Activated B cell treated with CpG ODN at 0.5 μM for 24 hours (primary cell): ENCODE measurements around the gene TM9SF3. TPM values are rescaled to one million over a fixed set of nuclear protein-coding genes. Genes with fewer than 3 reads are reported as not detected.

Experiments
- ATAC-seq: fragments of 200-7000 bp; cut with Tn5 transposase; one replicate; pipeline ENCODE4 v1.10.0; 2021; ENCODE audit warnings: low read depth, mild to moderate bottlenecking, moderate library complexity
- CTCF ChIA-PET: fragments of 350-600 bp; sonication (Branson Sonifier 250); formaldehyde crosslinking; loops from one replicate; lab custom pipeline; 2021; ENCODE audit warnings: antibody characterized with exemption; lab: Charles Lee
- POLR2A ChIA-PET: fragments of 350-600 bp; sonication (Branson Sonifier 250); formaldehyde crosslinking; loops from one replicate; lab custom pipeline; 2021; ENCODE audit warnings: antibody characterized with exemption; lab: Charles Lee
- DNase-seq: peaks from one replicate; pipeline ENCODE4 v3.0.0; 2022
- H3K27ac Mint-ChIP-seq: one replicate; pipeline ENCODE4 v1.8.0; 2020; ENCODE audit warnings: mixed read lengths
- H3K27me3 Mint-ChIP-seq: one replicate; pipeline ENCODE4 v1.8.0; 2021; ENCODE audit warnings: mixed read lengths
- H3K36me3 Mint-ChIP-seq: one replicate; pipeline ENCODE4 v1.8.0; 2021; ENCODE audit warnings: low read depth, mixed read lengths
- H3K4me1 Mint-ChIP-seq: one replicate; pipeline ENCODE4 v1.8.0; 2021; ENCODE audit warnings: mixed read lengths
- H3K4me3 Mint-ChIP-seq: one replicate; pipeline ENCODE4 v1.8.0; 2020; ENCODE audit warnings: mild to moderate bottlenecking, mixed read lengths
- H3K9me3 Mint-ChIP-seq: one replicate; pipeline ENCODE4 v1.8.0; 2020; ENCODE audit warnings: mixed read lengths
- CTCF ChIP-seq: fragments of 200-600 bp; IDR thresholded peaks from one replicate; pipeline ENCODE4 v1.8.0; 2022; ENCODE audit warnings: antibody characterized with exemption, mild to moderate bottlenecking
- intact Hi-C: fragments of 100-400 bp; cut with micrococcal nuclease; formaldehyde crosslinking; loops from one replicate; pipeline ENCODE4 v1.15.1; 2024
- total RNA-seq: library from RNA; stranded (reverse); gene quantifications from 2 replicates; pipeline ENCODE4 v1.2.3, GENCODE V29; 2022

TM9SF3 gene
- total RNA-seq, 1 donor from 2014 or later: 61.7 TPM

- Mint-ChIP-seq H3K27me3 (no peaks in the 10 kb centered on the region), H3K4me3 (no peak overlapping the region), H3K27ac (no peak overlapping the region), H3K4me1 (no peaks in the 10 kb centered on the region), H3K36me3 (peaks cover 70% of the 10 kb centered on the region), H3K9me3 (no peaks in the 10 kb centered on the region)
- intact Hi-C loops: no loop called here
- CTCF ChIA-PET: no interaction called here
- POLR2A ChIA-PET: no interaction called here
- ATAC-seq: no peak
- no peak for TF ChIP-seq CTCF
- no peak for DNase-seq
Observed at GRCh38 chr10:96541921-96542320, 44.9 kb downstream of the TM9SF3 start.

- Mint-ChIP-seq H3K36me3 (peaks cover 54% of the 10 kb centered on the region), H3K4me1 (peaks cover 14% of the 10 kb centered on the region), H3K27ac (no peak overlapping the region), H3K27me3 (no peaks in the 10 kb centered on the region), H3K4me3 (no peak overlapping the region), H3K9me3 (no peaks in the 10 kb centered on the region)
- no peak for TF ChIP-seq CTCF
- ATAC-seq (no peak), DNase-seq (no peak)
- ChIA-PET CTCF (no interaction called here), POLR2A (interaction anchor here (0.6 kb wide), 1 partner anchor 437 kb away, joined by 3 read pairs; no protein-coding TSS in a partner anchor)
- intact Hi-C loops: no loop called here
Observed at GRCh38 chr10:96540240-96540639, 46.6 kb downstream of the TM9SF3 start.

- peaks cover 14% of the 10 kb centered on the region for H3K4me1 Mint-ChIP-seq
- POLR2A ChIA-PET: no interaction called here
- TF ChIP-seq CTCF: no peak
- no peak overlapping the region for H3K4me3 Mint-ChIP-seq
- no peaks in the 10 kb centered on the region for H3K27me3 Mint-ChIP-seq
- CTCF ChIA-PET: no interaction called here
- ATAC-seq: no peak
- no peak overlapping the region for H3K27ac Mint-ChIP-seq
- no peaks in the 10 kb centered on the region for H3K9me3 Mint-ChIP-seq
- H3K36me3 Mint-ChIP-seq: peaks cover 53% of the 10 kb centered on the region
- intact Hi-C loops: no loop called here
- no peak for DNase-seq
Observed at GRCh38 chr10:96538683-96539082, 48.1 kb downstream of the TM9SF3 start.

GRCh38 chr10:96536129-96536528 is 50.7 kb downstream of the TM9SF3 start:
- POLR2A ChIA-PET: no interaction called here
- CTCF ChIA-PET: no interaction called here
- Mint-ChIP-seq H3K27ac (no peak overlapping the region), H3K4me3 (no peak overlapping the region), H3K9me3 (no peaks in the 10 kb centered on the region), H3K27me3 (no peaks in the 10 kb centered on the region), H3K4me1 (peaks cover 14% of the 10 kb centered on the region), H3K36me3 (peaks cover 55% of the 10 kb centered on the region)
- intact Hi-C loops: no loop called here
- TF ChIP-seq CTCF: no peak
- ATAC-seq (no peak), DNase-seq (no peak)

GRCh38 chr10:96532523-96532922 is 54.3 kb downstream of the TM9SF3 start:
- ATAC-seq (no peak), DNase-seq (no peak)
- no peaks in the 10 kb centered on the region for H3K27me3 Mint-ChIP-seq
- H3K36me3 Mint-ChIP-seq: peaks cover 55% of the 10 kb centered on the region
- POLR2A ChIA-PET: no interaction called here
- no peak overlapping the region for H3K4me3 Mint-ChIP-seq
- no peaks in the 10 kb centered on the region for H3K9me3 Mint-ChIP-seq
- TF ChIP-seq CTCF: no peak
- peaks cover 14% of the 10 kb centered on the region for H3K4me1 Mint-ChIP-seq
- no peak overlapping the region for H3K27ac Mint-ChIP-seq
- CTCF ChIA-PET: interaction anchor here (0.7 kb wide), 1 partner anchor 137 kb away, joined by 3 read pairs; no protein-coding TSS in a partner anchor
- intact Hi-C loops: no loop called here
